Uterine smooth muscle cell (primary cell): ENCODE results near the gene AGMO. TPM values are rescaled to one million over a fixed set of nuclear protein-coding genes. Genes with fewer than 3 reads are reported as not detected.

Experiments
- total RNA-seq: library from RNA; depleted of rRNA; stranded (reverse); fragments of >200 nt; gene quantifications from 2 replicates; pipeline ENCODE4 v1.2.3, GENCODE V29; 2014

AGMO gene
- total RNA-seq: not detected in 2 replicates

GRCh38 chr7:15561835-15562234 is at the start of gene AGMO:
Gene AGMO, minus strand, starts transcription at chr7:15562015.

Other genes with a start within 250 kb of the AGMO start
- gene MEOX2, start 124.7 kb upstream of the AGMO start, total RNA-seq: under 0.01 TPM in 2 replicates